GM19438 (cell line): ENCODE results near the gene PDK1.
"Not testable (repeated sequence)": the region's sequence is repeated elsewhere in the genome, so short reads cannot be mapped to it uniquely, and the experiment has no call there.

Experiments
- ATAC-seq: cut with Tn5 transposase; IDR thresholded peaks from one replicate; pipeline ENCODE4 v1.9.1; 2021; ENCODE audit warnings: low read depth; ENCODE audit not compliant: unreplicated experiment

Gene PDK1

DNA sequence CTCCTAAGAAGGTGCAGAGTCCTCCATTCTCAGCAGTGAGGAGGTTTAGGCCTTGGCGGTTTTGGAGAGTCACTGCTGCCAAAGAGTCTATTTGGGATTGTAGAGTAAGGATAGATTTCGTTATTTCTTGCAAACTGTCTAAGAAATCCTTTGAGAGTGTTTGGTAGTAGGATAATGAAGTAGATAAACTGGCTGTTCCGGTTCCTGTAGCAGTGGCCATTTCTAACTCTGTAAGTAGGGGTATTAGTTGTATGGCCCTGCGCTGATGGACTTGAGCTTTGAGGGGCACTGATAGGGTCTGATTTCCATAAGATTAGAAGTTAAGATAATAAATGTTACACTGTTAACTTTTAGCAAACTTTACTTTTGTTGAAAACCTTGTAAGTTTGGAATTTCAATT, 35.5 kb downstream of the PDK1 start:
- not testable (repeated sequence) for ATAC-seq

DNA sequence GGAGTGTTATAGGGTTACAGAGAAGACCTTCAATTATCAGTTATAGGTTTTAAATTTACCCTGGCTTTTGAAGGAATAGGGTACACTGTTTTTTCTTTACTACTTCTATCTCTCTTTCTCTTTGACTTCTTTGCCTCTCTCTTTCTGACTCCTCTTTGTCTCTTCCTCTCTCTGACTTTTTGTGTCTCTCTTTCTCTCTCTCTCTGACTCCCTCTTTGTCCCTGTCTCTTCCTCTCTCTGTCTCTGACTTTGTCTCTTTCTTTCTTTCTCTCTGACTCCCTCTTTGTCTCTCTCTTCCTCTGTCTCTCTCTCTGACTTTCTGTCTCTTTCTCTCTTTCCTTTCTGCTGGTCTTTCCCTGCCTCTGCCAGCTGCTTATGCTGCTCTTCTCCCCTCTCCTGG, 36.3 kb downstream of the PDK1 start:
- not testable (repeated sequence) for ATAC-seq

DNA sequence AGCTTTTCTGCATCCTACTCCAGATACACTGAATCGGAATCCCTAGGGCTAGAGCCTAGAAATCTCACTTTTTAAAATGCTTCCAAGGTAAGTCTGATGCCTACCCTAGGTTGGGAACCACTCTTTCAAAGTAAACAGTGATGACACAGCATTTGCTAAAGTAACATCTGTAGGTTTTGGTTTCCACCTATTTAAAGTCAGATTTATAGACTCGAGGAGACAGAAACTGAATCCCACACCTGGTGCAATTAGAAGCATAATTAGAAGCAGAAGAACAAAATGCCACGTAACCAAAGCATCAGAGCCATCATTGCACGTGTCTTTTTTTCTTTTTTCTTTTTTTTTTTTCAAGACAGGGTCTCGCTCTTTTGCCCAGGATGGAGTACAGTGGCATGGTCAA, 40.9 kb downstream of the PDK1 start:
- no peak for ATAC-seq

DNA sequence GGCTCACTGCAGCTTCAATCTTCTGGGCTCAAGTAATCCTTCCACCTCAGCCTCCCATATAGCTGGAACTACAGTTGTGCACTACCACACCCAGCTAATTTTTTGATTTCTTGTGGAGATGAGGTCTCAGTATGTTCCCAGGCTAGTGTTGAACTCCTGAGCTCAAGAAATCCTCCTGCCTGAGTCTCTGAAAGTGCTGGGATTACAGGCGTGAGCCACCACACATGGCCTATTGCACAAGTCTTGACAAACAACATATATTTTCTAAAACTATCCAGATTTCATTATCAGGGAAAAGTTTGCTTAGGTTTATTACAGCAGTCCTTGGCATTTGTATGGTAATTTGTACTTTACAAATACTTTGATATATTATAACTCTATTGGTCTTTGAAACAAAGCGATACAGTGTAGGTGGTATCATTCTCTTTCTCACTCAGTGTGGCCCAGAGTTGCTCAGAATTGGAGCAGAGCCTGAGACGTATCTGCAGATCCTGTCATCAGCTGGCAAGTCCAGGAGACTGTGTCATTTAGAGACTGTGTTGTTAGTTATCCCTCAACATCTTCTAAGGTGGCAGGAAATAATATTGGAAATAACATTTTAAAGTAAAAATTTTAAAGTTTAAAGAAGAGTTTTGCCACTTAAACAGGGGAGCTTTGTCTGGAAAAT, 41.4 kb downstream of the PDK1 start:
- no peak for ATAC-seq

DNA sequence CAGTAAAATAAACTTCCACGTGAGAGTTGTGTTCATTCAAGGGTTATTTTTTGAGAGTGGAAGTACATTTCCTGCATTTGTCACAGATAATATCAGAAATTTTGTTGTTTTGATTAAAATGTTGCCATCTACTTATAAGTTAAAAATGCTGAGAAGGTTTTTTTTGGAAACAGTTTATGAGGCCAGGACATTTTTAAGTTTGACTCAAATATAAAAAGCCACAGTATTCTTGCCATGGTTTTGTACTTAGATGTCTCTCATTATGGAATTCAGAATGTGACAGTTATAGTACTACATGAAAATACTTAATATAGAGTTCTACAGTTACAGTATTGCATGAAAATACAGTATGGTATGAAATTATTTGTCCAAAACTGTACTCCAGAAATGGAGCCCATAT, 44.1 kb downstream of the PDK1 start:
- ATAC-seq = no peak

DNA sequence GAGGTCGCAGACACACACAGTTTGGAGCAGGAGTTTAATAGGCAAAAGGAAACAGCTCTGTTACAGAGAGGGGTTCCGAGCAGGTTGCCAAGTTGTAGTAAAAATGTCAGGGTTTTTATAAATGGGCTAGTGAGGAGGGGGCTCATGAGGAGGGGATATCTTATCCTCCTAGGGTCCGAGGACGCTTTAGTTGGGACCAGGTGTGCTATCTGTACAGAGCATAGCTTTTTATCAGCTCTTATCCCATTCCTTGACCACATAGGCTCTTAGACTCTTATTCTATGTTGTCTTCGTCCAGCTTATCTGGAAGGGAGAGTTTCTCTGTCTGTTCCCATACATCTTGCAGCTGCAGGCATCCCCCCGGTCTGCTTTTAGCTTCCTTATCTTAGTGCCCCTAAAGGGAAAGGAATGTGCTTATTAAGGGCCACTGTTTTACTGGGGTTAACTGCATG, 44.7 kb downstream of the PDK1 start:
- no peak for ATAC-seq

DNA sequence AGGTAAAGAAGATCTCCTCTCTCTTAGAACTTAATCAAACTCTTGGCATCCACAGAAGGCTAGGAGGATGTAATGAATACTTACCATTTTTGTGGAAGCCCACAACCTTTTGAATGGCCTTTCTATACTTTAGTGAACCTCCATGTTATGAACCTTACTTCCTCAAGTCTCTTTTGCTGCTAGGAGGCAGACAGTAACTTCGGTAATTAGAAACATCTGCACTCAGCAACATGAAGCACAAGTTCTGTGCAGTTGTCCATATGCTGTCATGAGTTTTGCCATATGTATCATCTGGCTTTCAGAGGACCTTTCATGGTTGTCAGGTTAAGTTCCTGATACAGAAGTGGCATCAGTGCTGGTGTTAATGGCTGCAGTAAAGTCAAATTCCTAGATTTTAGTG, 50.4 kb downstream of the PDK1 start:
- no peak for ATAC-seq

DNA sequence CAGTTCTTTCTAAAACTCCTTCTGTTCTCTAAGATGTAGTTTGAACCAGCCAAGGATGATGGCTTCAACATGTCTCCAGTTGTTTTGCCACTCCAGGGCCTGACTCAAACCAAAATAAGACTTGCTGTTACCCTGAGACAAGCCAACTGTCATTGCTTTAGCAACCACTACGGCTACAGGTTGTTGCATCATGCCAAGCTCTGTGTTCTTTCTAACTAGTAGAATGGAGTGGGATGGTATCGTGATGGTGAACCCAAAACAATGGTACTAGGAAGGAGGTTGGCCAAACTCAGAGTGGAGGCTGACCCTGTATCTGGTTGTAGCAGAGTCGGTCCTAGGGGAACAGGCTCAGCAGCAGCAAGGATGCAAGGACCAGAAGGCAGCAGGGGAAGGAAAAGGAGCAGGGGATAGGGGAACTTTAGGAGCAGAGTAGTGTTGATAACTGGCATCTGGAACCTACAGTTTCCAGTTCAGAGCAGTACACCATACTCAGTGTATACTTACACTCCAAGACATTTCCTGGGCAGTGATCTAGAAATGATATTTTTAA, 51.6 kb downstream of the PDK1 start:
- ATAC-seq = no peak

DNA sequence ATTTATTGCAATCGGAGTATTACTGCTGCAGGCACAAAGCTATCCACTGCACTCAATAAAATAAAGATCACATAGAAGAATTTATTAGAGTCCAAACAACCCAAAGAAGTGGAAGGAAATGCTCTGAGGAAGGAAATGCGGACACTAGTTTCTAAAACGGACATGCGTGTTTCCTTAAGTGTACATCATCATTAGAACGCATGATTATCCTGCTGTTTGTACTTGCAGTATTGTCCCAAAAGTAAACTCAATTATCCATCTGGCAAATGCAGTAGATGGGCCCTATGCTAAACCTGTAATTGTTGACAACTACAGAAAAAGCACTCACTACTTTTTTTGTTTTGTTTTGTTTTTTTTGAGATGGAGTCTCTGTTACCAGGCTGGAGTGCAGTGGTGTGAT, 53.6 kb downstream of the PDK1 start:
- ATAC-seq = no peak

DNA sequence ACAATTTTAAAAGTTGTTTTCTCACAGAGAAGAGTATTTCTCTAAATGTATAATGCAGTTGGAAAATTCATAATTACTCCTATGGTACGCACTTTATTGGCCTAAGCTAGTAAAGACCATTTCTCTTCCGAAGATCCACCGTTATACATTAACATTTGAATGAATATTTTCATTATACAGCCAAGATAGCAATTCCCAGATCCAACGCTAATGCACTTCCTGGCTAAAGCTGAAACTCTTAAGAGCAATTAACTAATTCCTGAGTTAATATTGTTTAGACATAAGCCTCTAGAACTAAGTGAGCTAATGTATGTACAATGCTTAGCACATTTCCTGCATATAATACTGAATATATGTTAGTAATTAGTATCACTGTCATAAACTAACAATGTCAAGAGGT, 56.2 kb downstream of the PDK1 start:
- ATAC-seq = no peak

DNA sequence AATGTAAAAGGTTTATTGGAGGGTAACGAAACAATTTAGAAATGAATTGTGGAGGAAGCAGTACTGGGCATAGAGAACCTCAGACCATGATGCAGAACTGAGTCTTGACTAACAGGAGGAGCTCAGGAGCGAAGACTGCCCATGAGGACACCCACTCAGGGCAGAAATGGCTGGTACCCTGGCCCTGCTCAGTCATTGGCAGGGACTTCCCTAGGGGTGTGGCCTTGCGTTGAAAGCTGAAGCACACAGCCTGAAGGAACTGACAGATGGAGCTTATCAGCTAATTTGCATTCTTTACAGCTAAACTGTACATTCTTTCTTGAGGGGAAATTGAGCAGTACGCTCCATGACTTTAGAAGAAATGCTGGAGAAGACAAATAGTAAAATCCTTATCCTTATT, 57.1 kb downstream of the PDK1 start:
- ATAC-seq = no peak

DNA sequence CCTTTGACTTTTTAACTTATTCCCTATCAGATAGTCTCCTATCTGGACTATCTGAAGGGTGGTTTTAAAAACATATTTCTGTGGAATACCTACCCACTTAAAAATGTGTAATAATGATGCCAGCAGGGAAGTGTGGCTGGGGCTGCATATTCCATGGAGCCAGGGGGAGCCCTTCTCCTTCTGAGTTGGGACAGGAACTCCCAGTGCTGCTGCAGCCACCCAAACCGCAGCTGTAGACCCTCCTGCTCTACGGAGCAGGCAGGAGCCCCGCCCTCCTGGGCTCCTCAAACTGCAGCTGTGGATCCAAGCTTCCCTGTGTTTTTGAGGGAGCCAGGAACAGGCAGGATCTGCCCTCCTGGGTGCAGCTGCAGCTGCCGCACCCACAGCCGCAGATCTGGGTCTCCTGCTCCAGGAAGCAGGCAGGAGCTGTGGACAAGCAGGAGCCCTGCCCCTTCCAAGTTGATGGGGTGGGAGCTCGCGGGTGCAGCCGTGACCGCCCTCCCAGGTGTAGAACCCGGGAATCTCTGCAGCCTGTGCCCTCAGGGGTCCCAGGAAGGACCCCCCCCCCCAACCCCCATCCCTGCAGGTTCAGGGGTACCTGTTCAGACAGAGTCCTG, 57.8 kb downstream of the PDK1 start:
- ATAC-seq = no peak

DNA sequence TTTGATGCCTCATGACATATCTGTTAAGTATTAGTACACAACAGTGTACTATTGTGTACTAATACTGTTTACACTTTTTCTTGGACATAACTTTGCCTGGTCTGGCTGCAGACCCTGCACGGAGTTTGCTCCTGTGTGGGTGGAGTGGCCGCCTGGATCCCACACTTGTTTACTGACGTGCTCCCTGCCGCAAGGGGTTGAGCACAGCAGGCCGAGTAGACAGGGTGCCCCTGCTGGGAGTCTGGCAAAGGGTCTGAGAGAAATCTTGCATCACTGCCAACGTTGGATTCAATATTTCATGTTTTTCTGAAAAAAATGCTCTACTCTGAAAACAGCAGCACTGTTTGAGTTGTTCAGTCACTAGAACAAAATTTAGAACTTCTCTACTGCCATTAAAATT, 59.0 kb downstream of the PDK1 start:
- no peak for ATAC-seq

DNA sequence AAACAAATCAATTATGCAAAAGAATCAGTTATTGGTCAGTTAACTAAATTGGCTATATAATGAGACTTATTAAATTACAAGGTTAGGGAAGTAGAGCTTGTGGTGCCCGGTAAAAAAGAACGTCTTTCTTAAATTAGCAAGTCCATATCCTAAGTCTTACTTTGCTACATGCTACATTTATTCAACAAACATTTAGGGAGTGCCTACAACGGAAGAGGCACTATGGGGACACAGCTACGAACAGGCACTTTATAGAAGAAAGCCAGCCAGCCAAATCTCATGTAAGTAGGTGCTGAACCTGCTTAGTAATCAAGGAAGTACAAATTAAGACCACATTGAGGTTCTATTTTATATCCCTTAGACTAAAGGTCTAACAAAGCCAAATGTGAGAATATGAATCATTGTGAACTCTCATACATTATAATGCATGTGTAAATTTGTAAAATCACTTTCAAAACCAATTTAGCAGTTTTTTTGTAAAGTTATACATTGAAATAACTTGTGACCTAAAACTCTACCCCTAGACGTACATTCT, 59.9 kb downstream of the PDK1 start:
- ATAC-seq = no peak

DNA sequence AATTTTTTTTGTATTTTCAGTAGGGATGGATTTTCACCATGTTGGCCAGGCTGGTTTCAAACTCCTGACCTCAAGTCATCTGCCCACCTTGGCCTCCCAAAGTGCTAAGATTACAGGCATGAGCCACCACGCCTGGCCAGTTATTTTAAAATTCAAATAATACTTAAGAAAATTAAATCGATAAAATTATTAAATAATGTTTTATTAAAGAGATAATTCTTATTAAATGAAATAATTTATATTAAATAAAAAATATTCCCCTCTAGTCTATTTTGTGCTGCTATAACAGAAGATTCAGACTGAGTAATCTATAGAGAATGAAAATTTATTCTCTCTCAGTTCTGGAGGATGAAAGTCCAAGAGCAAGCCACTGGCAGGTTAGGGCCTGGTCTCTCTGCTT, 61.2 kb downstream of the PDK1 start:
- no peak for ATAC-seq

DNA sequence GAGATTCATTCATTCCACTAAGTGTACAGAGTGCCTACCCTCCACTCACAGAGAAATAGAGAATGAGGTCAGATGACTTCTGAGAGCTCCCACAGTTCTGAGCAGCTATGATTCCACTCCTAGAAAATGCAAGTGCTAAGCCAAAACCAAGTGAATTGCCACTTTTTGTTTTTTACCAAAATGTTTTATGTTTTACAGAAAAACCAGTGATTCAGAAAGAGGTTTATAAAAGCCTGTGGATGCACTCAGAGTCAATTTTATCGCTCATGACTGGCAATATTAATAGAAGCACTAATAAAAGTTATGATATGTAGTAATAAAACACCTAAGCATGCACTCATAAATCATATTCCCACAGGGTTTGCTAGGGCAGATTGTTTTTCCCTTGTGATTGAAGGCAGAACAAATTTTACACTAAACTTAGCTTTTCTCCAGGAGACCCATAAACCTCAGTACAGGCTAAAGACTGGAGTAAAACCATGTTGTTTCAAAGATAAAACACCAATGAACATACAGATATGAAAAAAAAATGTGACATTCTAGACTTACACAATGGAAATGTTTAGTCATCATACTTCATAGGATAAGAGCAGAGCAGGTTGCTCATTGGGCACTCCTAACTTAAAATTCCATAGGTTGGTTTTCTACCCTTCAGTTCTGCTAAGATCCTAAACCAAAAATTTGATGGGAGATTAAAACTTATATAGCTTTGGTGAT, 67.5 kb downstream of the PDK1 start:
- no peak for ATAC-seq

DNA sequence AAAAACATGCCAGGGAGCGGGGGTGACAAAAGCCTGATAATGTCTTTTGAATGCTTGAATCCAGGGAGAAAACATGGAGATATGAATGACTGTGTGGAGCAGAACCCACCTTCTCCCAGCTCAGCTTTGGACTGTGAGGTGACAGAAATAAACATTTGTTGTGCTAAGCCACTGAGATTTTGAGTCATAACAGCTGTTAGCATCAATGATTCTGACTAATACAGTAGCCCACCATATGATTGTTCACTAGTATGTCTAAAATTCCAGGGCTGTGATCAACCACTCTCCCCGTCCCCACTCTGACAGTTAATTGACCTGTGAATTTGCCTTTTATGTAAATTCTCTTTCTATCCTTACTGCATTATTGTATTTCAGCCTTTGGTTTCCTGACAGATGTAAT, 69.1 kb downstream of the PDK1 start:
- ATAC-seq = no peak

DNA sequence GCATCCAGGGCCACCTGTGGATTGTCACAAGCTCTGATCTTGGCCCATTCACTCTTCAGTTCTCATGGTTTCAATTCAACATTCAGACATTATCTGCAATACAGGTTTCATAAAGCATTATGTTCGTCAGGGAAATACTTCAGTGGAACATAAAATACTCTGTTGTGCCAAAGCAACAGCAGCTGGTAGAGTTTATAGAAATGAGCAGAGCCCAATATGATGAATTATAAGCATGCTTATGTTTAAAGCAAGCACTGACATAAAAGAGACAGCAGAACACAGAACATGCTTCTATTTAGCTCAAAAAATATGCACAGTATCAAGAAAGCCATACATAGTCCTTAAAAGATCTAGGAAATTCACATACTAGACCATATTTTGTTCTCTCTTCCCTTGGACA, 71.3 kb downstream of the PDK1 start:
- no peak for ATAC-seq

DNA sequence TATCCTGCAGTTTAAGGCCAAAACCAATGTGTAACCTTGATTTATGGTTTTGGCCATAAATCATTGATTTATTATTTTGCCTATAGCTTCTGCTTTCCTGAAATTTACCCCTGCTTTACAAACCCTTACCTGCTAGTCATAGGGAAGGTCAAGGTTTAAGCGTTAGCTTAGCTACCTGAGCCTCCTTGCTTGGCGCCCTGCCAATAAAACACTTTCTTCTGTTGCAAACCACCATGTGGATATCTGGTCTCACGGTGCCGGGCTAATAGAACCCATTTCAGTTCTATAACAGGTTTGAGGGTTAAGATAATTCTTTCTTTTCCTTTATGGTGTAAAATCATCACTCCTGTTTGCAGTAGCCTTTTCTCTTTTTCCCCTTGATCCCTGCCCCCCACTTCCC, 72.2 kb downstream of the PDK1 start:
- ATAC-seq = no peak

DNA sequence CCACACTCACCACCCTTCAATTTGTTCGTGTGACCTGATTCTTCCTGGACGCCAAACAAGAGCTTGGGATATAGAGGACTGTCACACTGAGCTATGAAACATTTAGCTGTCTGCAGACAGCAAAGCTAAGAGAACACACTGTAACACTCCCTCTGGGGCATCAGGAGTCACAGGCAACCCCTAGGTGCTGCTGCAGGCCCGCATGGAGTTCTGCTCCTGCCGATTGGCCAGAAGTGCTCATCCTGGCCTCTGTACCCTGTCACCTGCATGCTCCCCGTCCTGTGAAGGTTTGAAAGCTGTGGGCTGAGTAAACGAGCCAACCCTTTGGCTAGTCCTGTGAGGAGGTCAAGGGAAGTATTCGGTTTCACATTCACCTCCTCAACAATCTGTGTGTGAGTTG, 73.7 kb downstream of the PDK1 start:
- ATAC-seq = no peak

DNA sequence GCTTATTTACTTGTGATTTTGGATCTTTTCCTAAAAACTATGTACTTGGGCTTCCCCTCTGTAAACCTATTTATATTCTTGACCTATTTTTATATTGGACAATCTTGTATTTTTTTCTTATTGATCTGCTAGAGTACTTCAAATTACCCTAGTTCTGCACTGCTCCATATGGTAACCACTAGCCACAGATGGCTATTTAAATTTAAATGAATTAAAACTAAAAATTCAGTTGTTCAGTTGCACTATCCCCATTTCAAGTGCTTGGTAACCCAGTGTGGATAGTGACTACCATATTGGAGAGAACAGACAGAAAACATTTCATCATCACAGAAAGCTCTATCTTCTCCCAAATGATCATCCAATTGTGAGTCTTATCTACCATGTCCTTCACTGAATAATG, 74.3 kb downstream of the PDK1 start:
- ATAC-seq = no peak
